Neuron (in vitro differentiated cells): Measurements from ENCODE around the gene GABRB2.
"Not testable (repeated sequence)": the region's sequence is repeated elsewhere in the genome, so short reads cannot be mapped to it uniquely, and the experiment has no call there.

ENCODE experiments used
- H2AFZ ChIP-seq: one replicate; pipeline ENCODE4 v1.6.1; 2013; ENCODE audit warnings: low read depth, mild to moderate bottlenecking, inconsistent platforms, low read length, moderate library complexity
- H3K27me3 ChIP-seq: one replicate; pipeline ENCODE4 v1.6.1; 2013; ENCODE audit warnings: low read length; ENCODE audit not compliant: insufficient read depth
- H3K36me3 ChIP-seq: one replicate; pipeline ENCODE4 v1.6.1; 2013; ENCODE audit warnings: low read length; ENCODE audit not compliant: insufficient read depth
- H3K4me1 ChIP-seq: one replicate; pipeline ENCODE4 v1.6.1; 2013; ENCODE audit warnings: low read length; ENCODE audit not compliant: insufficient read depth
- H3K4me3 ChIP-seq: 2 replicates; pipeline ENCODE4 v1.5.1; 2013; ENCODE audit warnings: mild to moderate bottlenecking, low read length, moderate library complexity
- H3K9me3 ChIP-seq: one replicate; pipeline ENCODE4 v1.6.1; 2013; ENCODE audit warnings: low read length

The GABRB2 gene

GRCh38 chr5:161544350-161544765, 2.2 kb downstream of the GABRB2 start:
- no peaks in the 10 kb centered on the region for H3K36me3 ChIP-seq
- H2AFZ ChIP-seq: no peak overlapping the region
- peaks cover 14% of the 10 kb centered on the region for H3K4me1 ChIP-seq
- H3K9me3 ChIP-seq: no peaks in the 10 kb centered on the region
- peaks cover 38% of the 10 kb centered on the region for H3K27me3 ChIP-seq
- H3K4me3 ChIP-seq: no peak overlapping the region

- Histone ChIP-seq H3K4me1 (no peaks in the 10 kb centered on the region), H3K4me3 (no peak overlapping the region), H3K27me3 (no peaks in the 10 kb centered on the region), H3K36me3 (no peaks in the 10 kb centered on the region), H3K9me3 (no peaks in the 10 kb centered on the region), H2AFZ (no peak overlapping the region)
These were observed 7.5 kb downstream of the GABRB2 start for GRCh38 chr5:161539016-161539415.

DNA sequence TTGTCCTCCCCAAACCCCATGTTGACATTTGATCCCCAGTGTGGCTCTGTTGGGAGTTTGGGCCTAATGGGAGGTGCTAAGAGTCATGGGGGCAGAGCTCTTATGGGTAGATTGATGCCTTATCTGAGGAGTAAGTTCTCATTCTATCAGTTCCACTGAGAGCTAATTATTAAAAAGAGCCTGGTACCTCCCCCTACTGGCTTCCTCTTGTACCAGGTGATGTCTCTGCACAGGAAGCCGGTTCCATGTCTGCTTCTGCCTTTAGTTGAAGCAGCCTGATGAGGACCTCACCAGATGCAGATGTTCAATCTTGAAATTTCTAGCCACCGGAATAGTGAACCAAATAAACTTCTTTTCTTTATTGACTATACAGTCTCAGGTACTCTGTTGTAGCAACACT, 10.8 kb downstream of the GABRB2 start:
- Histone ChIP-seq H3K36me3 (no peaks in the 10 kb centered on the region), H2AFZ (no peak overlapping the region)

DNA sequence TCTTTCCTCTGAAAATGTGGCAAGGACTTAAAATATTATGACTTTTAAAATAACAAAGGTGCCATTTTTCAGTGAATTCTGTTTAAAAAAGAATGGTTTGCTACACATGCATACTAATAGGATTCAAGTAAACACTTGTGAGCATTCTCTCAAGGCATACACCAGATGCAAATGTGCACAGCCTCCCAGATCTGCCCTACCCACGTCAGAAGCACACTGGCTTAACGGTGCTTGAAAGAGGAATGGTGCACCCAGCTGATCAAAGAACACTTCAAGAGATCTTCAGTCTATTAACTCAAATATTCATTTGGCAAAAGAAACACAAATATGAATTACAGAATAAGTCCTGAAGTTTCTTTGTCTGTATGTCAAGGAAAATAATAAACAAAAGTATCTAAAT, 15.8 kb downstream of the GABRB2 start:
- H3K27me3 ChIP-seq: no peaks in the 10 kb centered on the region
- no peaks in the 10 kb centered on the region for H3K9me3 ChIP-seq
- H3K4me1 ChIP-seq: no peaks in the 10 kb centered on the region
- H2AFZ ChIP-seq: no peak overlapping the region
- H3K36me3 ChIP-seq: no peaks in the 10 kb centered on the region
- H3K4me3 ChIP-seq: no peak overlapping the region

More for the DNA sequence above, 10.8 kb downstream of the GABRB2 start:
- Histone ChIP-seq H3K9me3 (no peaks in the 10 kb centered on the region), H3K27me3 (no peaks in the 10 kb centered on the region), H3K4me1 (no peaks in the 10 kb centered on the region), H3K4me3 (no peak overlapping the region)

DNA sequence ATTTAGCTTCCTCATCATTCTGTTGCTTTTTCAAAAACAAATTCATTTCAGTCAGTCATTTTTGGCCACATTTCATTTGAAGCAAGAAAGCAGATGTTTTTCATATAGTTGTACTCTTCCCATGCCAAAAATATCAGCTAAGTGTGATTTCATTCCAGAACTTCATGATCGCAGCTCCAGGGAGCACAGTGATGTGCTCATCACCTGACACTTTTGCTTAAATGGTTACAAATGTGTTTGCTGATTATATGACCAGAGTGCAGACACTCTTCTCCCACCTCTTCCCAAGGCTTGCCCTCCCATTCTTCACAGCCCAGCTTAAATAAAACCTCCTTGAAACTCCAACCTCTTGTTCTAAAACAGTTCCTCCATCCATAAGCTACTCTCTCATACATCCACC, 32.6 kb downstream of the GABRB2 start:
- H3K4me3 ChIP-seq: no peak overlapping the region
- H3K27me3 ChIP-seq: no peaks in the 10 kb centered on the region
- no peaks in the 10 kb centered on the region for H3K4me1 ChIP-seq
- H3K9me3 ChIP-seq: no peaks in the 10 kb centered on the region
- no peak overlapping the region for H2AFZ ChIP-seq
- H3K36me3 ChIP-seq: no peaks in the 10 kb centered on the region

DNA sequence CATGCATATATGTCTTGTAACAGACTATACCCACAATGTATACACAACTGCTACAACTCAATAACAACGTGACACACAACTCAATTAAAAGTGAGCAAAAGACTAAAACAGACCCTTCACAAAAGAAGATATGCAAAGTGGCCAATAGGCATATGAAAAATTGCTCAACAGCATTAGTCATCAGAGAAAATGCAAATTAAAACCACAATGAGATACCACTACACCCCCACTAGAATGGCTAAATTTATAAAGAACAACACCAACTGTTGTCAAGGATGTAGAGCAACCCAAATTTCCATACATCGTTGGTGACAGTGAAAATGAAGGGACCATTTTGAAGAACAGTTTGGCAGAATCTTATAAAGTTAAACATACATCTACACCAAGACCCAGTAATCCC, 38.9 kb downstream of the GABRB2 start:
- Histone ChIP-seq H3K9me3 (no peaks in the 10 kb centered on the region), H2AFZ (no peak overlapping the region), H3K4me3 (no peak overlapping the region), H3K27me3 (no peaks in the 10 kb centered on the region), H3K36me3 (no peaks in the 10 kb centered on the region), H3K4me1 (no peaks in the 10 kb centered on the region)

DNA sequence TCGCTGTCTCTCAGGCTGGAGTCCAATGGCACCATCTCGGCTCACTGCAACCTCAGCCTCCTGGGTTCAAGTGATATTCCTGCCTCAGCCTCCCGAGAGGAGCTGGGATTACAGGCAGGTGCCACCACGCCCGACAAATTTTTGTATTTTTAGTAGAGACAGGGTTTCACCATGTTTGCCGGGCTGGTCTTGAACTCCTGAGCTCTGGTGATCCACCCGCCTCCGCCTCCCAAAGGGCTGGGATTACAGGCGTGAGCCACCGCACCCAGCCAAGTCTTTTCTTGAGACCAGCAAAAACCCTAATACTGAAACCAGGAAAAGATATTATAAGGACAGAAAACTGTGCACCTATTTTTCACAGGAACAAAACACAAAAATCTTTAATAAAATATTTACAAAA, 41.4 kb downstream of the GABRB2 start:
- not testable (repeated sequence) for H3K4me3 ChIP-seq, H3K27me3 ChIP-seq, H2AFZ ChIP-seq, H3K36me3 ChIP-seq, H3K4me1 ChIP-seq, H3K9me3 ChIP-seq

DNA sequence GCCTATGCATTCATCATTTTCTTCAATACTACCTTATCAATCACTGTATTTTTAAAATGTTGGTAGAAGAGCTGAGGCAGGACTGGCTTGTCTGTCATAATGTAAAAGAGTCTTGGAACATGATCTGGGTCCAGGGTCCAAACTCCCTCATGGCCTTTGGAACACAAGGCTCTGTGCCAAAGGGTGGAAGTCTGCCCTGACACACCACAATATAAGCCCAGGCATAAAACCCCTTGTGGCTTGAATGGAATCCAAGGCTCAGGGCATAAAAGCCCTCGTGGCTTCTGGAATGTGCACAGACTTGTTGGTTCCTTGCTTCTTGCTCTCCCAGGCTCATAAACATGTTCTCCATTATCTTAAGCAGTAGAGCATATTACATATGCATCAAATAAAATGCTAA, 48.0 kb downstream of the GABRB2 start:
- H2AFZ ChIP-seq: no peak overlapping the region
- H3K27me3 ChIP-seq: no peaks in the 10 kb centered on the region
- no peaks in the 10 kb centered on the region for H3K9me3 ChIP-seq
- H3K36me3 ChIP-seq: no peaks in the 10 kb centered on the region
- no peak overlapping the region for H3K4me3 ChIP-seq
- H3K4me1 ChIP-seq: no peaks in the 10 kb centered on the region

DNA sequence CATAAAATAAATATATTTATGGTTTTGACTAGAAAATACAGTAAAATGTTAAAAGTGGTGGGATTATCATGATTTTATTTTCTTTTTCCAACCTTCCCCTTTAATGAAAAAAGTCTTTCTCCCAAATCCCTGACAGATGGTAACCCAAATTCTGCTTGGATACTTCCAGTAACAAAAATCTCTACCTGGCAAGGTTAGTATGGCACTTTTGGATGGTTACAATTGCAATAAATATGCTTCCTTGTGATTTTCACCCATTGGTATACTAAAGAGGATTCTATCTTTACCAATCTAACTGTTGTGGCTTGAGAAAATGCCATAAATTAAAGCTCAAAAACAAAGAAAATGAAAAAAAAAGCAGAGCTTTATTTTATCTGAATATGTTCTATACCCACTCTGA, 62.8 kb downstream of the GABRB2 start:
- no peaks in the 10 kb centered on the region for H3K4me1 ChIP-seq
- H3K4me3 ChIP-seq: no peak overlapping the region
- H2AFZ ChIP-seq: no peak overlapping the region
- H3K9me3 ChIP-seq: no peaks in the 10 kb centered on the region
- no peaks in the 10 kb centered on the region for H3K36me3 ChIP-seq
- H3K27me3 ChIP-seq: no peaks in the 10 kb centered on the region

DNA sequence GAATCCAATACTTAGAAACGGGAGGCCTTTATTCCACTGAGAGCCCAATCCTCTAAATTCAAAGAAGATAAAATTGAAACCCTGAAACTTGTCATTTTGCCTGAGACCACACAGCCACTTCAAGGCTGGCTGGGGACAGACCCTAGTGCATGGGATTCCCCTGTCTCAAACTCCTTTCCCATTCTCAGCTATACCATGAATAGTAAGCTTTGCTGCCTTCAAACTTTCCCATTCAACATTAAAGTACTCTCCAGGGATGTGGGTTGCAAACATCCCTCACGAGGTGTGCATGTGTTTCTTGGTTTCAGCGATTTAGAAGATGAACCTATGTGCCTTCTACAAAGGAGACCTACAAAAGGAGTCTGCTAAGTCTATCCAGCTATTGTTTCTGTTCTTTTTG, 64.6 kb downstream of the GABRB2 start:
- no peaks in the 10 kb centered on the region for H3K27me3 ChIP-seq
- no peaks in the 10 kb centered on the region for H3K9me3 ChIP-seq
- H3K4me1 ChIP-seq: no peaks in the 10 kb centered on the region
- no peaks in the 10 kb centered on the region for H3K36me3 ChIP-seq
- H2AFZ ChIP-seq: no peak overlapping the region
- no peak overlapping the region for H3K4me3 ChIP-seq

DNA sequence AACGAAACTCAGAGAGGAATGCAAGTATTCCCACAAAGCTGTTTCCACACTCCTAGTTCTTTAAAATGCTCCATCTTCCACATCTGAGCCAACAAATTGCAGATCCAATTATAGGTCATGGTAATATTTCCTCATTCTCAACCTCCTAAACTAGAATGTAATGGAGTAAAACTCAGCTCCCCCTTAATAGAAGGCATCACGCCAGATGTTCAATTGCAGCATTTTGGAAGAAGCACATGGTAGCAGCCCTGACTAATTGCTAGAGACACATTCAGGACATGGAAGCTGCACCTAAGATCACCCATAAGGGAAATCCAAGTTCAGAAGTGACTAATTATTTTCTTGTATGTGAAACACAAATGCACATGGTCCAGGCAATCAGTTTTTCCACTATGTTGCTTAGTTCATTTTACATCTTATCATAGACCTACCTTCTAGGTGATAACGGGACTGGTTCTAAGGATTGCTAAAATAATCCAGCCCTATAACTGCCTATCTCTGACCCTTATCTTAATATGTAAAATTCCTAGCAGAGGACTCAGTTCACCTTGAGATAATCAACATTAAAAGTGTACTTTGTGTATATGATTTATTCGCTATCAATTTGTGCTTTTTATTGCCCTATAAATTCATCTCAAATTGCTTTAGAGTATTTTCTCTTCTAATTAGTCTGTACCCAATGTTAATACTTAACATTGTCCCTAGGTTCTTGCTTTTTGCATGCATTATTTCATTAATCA, 75.1 kb downstream of the GABRB2 start:
- Histone ChIP-seq H3K4me1 (no peaks in the 10 kb centered on the region), H3K9me3 (no peaks in the 10 kb centered on the region), H3K36me3 (no peaks in the 10 kb centered on the region), H2AFZ (no peak overlapping the region), H3K4me3 (no peak overlapping the region), H3K27me3 (no peaks in the 10 kb centered on the region)

DNA sequence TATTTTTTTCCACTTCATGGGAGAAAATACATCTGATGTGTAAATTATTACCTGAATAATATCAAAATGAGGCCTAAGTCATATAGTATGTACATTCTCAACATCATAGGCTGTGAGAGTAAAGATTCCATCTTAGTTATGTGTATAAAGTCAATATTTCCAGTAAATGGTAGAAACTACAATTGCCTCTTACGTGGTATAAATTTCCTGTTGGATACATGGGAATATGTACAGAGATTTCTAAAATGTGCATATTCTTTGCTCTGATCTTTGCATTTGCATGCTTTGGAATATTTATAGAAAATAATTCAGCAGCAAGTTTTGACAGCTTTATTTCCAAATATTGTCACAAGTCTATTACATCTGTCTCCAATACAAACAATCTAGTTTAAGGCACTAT, 78.8 kb downstream of the GABRB2 start:
- H3K9me3 ChIP-seq: no peaks in the 10 kb centered on the region
- H2AFZ ChIP-seq: no peak overlapping the region
- H3K4me1 ChIP-seq: no peaks in the 10 kb centered on the region
- H3K36me3 ChIP-seq: no peaks in the 10 kb centered on the region
- H3K4me3 ChIP-seq: no peak overlapping the region
- no peaks in the 10 kb centered on the region for H3K27me3 ChIP-seq

DNA sequence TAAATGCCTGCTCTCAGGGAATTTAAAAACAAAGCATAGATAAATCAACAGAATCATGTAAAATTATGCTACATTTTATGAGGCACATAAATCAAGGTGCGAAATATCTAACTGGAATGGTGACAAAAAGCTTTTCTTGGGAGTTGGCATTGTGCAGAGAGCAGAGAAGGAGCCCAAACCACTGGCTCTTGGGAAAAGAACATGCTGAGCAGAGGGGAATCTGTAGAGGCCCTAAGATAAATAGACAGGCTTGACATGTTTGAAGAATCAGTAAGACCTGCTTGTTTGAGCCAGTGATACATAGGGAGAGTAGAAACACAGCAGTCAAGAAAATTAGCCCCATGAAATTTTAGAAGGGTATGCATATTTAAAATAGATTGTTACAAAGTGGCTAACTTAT, 85.8 kb downstream of the GABRB2 start:
- no peak overlapping the region for H3K4me3 ChIP-seq
- H3K9me3 ChIP-seq: no peaks in the 10 kb centered on the region
- H2AFZ ChIP-seq: no peak overlapping the region
- H3K27me3 ChIP-seq: no peaks in the 10 kb centered on the region
- no peaks in the 10 kb centered on the region for H3K4me1 ChIP-seq
- no peaks in the 10 kb centered on the region for H3K36me3 ChIP-seq

- Histone ChIP-seq H3K4me3 (no peak overlapping the region), H3K9me3 (no peaks in the 10 kb centered on the region), H3K36me3 (no peaks in the 10 kb centered on the region), H3K27me3 (no peaks in the 10 kb centered on the region), H3K4me1 (no peaks in the 10 kb centered on the region), H2AFZ (no peak overlapping the region)
These were observed 99.9 kb downstream of the GABRB2 start for GRCh38 chr5:161446655-161447054.
